Suprapubic skin (tissue), 4 donors: ENCODE measurements around the gene NCOA4. TPM values are rescaled to one million over a fixed set of nuclear protein-coding genes. Genes with fewer than 3 reads are reported as not detected.
"Not testable (repeated sequence)": the region's sequence is repeated elsewhere in the genome, so short reads cannot be mapped to it uniquely, and the experiment has no call there.

Source experiments
- DNase-seq, 2 donors: peaks; one replicate each; pipeline ENCODE4 v3.0.0-alpha.2; 2019; ENCODE audit warnings: low spot score in 2 of 2
- H3K27ac ChIP-seq: fragments of 200-600 bp; sonication (generic); one replicate; pipeline ENCODE4 v1.5.1; 2019
- H3K27me3 ChIP-seq: fragments of 200-600 bp; sonication (generic); one replicate; pipeline ENCODE4 v1.5.1; 2019
- H3K36me3 ChIP-seq: fragments of 200-600 bp; sonication (generic); one replicate; pipeline ENCODE4 v1.5.1; 2019
- H3K4me1 ChIP-seq: fragments of 200-600 bp; sonication (generic); one replicate; pipeline ENCODE4 v1.5.1; 2019
- H3K4me3 ChIP-seq: fragments of 200-600 bp; sonication (generic); one replicate; pipeline ENCODE4 v1.5.1; 2019; ENCODE audit warnings: mild to moderate bottlenecking
- H3K9me3 ChIP-seq: fragments of 200-600 bp; sonication (generic); one replicate; pipeline ENCODE4 v1.5.1; 2019
- CTCF ChIP-seq, 2 donors: fragments of 200-600 bp in 1 of 2; fragments of 450-650 bp in 1 of 2; sonication (generic) in 1 of 2; IDR thresholded peaks; one replicate each; pipeline ENCODE4 v1.5.1; 2016 to 2019; ENCODE audit warnings: antibody characterized with exemption in 2 of 2, mild to moderate bottlenecking in 1 of 2, moderate library complexity in 1 of 2
- EP300 ChIP-seq: sonication (generic); formaldehyde crosslinking; IDR thresholded peaks from one replicate; pipeline ENCODE4 v1.6.1; 2017; ENCODE audit warnings: antibody characterized with exemption
- POLR2A ChIP-seq, 2 donors: fragments of 450-650 bp; IDR thresholded peaks; one replicate each; pipeline ENCODE4 v1.6.1; 2017; ENCODE audit warnings: antibody characterized with exemption in 2 of 2, mild to moderate bottlenecking in 2 of 2, moderate library complexity in 2 of 2
- POLR2AphosphoS5 ChIP-seq, 3 donors: sonication (generic); formaldehyde crosslinking; IDR thresholded peaks; one replicate each; pipeline ENCODE4 v1.6.1; 2017; ENCODE audit warnings: antibody characterized with exemption in 3 of 3
- WGBS: methylation state at CpG from one replicate; pipeline ENCODE4 v1.1.5; 2018; 5-methylcytosine and 5-hydroxymethylcytosine counted together
- total RNA-seq, 4 donors: library from RNA; depleted of rRNA; stranded (reverse); fragments of >200 nt; gene quantifications; one replicate each; pipeline ENCODE4 v1.1.0, GENCODE V29; 2016

The NCOA4 gene
- total RNA-seq, 4 donors from 2014 or later: 117 to 170 (median 151) TPM

GRCh38 chr10:46068905-46069304 is 38.5 kb upstream of the NCOA4 start:
- H3K4me1 ChIP-seq: no peaks in the 10 kb centered on the region
- 68% methylated on average over 2 of the region's 2 CpGs for WGBS
- no peak overlapping the region for H3K27ac ChIP-seq
- H3K4me3 ChIP-seq: no peak overlapping the region
- no peak for DNase-seq
- no peaks in the 10 kb centered on the region for H3K36me3 ChIP-seq
- no peaks in the 10 kb centered on the region for H3K27me3 ChIP-seq
- TF ChIP-seq POLR2A (IDR thresholded peaks at IDR 0.05) (no peak), EP300 (no peak), POLR2AphosphoS5 (IDR thresholded peaks at IDR 0.05) (no peak), CTCF (IDR thresholded peaks at IDR 0.05) (no peak)
- H3K9me3 ChIP-seq: no peaks in the 10 kb centered on the region

DNA sequence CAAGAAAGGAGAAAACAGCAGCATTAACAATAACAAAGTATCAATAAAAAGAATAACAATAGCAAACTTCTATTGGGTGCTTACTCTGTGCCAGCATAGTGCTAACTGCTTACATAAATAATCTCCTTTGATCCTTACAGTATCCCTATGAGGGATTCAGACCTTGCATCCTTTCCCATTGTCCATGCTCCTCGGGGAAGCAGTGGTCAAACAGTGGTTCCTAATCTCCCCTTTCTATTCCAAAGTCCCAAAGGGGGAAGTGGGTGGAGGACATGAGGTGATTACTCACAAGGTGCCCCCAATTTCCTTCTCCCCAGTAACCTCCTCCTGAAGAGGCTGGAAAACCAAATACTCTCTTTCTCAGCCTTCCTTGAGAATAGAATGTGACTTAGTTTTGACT is 37.7 kb upstream of the NCOA4 start:
- Histone ChIP-seq H3K36me3 (no peaks in the 10 kb centered on the region), H3K27ac (no peak overlapping the region), H3K4me3 (no peak overlapping the region), H3K9me3 (no peaks in the 10 kb centered on the region), H3K4me1 (no peaks in the 10 kb centered on the region), H3K27me3 (no peaks in the 10 kb centered on the region)
- TF ChIP-seq POLR2AphosphoS5 (IDR thresholded peaks at IDR 0.05): no peak
- no peak for TF ChIP-seq EP300
- TF ChIP-seq POLR2A (IDR thresholded peaks at IDR 0.05): no peak
- no peak for TF ChIP-seq CTCF (IDR thresholded peaks at IDR 0.05)
- 83% methylated on average over 1 of the region's 1 CpG for WGBS
- DNase-seq: no peak

- H3K36me3 ChIP-seq: no peaks in the 10 kb centered on the region
- no peak overlapping the region for H3K4me3 ChIP-seq
- no peaks in the 10 kb centered on the region for H3K4me1 ChIP-seq
- no peak for DNase-seq
- TF ChIP-seq POLR2A (IDR thresholded peaks at IDR 0.05) (no peak), CTCF (IDR thresholded peaks at IDR 0.05) (no peak), POLR2AphosphoS5 (IDR thresholded peaks at IDR 0.05) (no peak), EP300 (no peak)
- H3K9me3 ChIP-seq: no peaks in the 10 kb centered on the region
- H3K27me3 ChIP-seq: no peaks in the 10 kb centered on the region
- H3K27ac ChIP-seq: no peak overlapping the region
- WGBS: 79% methylated on average over 1 of the region's 1 CpG
Measured at GRCh38 chr10:46064269-46064817, 33.9 kb upstream of the NCOA4 start.

DNA sequence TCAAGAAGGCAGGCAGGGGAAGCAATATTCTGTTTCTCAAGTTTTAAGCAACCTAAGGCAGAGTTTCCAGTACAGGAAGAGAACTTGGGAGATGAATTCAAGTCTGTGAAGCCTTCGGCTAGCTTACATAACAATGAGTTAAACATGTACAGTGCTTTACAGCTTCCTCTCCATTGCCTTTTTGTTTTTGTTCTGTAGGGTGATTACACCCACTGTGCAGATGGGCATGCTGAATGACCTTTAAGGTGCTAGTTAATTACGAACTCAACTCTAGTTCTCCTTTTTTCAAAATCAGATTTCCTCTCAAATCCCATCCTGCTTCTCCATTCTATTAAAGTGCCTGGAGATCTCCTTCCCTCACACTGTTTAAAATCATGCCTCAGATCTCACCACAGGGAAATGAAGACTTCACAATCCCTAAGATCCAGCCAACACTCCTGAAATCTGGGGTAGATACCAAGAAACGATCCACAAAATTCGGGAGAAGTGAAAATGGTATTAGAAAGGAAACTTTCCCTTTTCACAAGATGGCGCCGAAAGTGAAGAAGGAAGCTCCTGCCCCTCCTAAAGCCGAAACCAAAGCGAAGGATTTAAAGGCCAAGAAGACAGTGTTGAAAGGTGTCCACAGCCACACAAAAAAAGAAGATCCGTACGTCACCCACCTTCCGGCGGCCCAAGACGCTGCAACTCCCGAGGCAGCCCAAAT is 32.5 kb upstream of the NCOA4 start:
- Histone ChIP-seq H3K27me3 (no peaks in the 10 kb centered on the region), H3K4me3 (no peak overlapping the region), H3K36me3 (no peaks in the 10 kb centered on the region), H3K4me1 (no peaks in the 10 kb centered on the region), H3K27ac (no peak overlapping the region), H3K9me3 (no peaks in the 10 kb centered on the region)
- no peak for TF ChIP-seq EP300
- no peak for TF ChIP-seq POLR2AphosphoS5 (IDR thresholded peaks at IDR 0.05)
- no peak for TF ChIP-seq POLR2A (IDR thresholded peaks at IDR 0.05)
- no peak for TF ChIP-seq CTCF (IDR thresholded peaks at IDR 0.05)
- WGBS: 77% methylated on average over 14 of the region's 14 CpGs
- no peak for DNase-seq

DNA sequence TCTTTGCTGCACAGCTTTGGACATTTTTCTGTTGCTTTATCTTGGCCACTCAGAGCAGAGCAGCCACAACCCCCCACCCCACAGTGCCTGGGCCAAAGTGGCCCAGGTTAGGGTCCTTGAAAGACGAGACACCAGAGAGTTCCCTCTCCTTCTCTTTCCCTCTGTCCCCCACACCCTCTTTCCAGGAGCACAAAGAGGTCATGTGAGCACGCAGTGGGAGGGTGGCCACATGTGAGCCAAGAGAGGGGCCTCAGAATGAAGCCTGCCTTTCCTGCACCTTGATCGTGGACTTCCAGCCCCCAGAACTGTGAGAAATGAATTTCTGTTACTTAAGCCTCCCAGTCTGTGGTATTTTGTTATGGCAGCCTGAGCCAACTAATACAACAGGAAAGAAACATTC is 30.3 kb upstream of the NCOA4 start:
- 73% methylated on average over 3 of the region's 3 CpGs for WGBS
- TF ChIP-seq POLR2A (IDR thresholded peaks at IDR 0.05) (no peak), EP300 (no peak), CTCF (IDR thresholded peaks at IDR 0.05) (no peak), POLR2AphosphoS5 (IDR thresholded peaks at IDR 0.05) (no peak)
- H3K27ac ChIP-seq: no peak overlapping the region
- DNase-seq: no peak
- H3K4me1 ChIP-seq: no peaks in the 10 kb centered on the region
- no peak overlapping the region for H3K4me3 ChIP-seq
- no peaks in the 10 kb centered on the region for H3K27me3 ChIP-seq
- H3K9me3 ChIP-seq: no peaks in the 10 kb centered on the region
- H3K36me3 ChIP-seq: no peaks in the 10 kb centered on the region

DNA sequence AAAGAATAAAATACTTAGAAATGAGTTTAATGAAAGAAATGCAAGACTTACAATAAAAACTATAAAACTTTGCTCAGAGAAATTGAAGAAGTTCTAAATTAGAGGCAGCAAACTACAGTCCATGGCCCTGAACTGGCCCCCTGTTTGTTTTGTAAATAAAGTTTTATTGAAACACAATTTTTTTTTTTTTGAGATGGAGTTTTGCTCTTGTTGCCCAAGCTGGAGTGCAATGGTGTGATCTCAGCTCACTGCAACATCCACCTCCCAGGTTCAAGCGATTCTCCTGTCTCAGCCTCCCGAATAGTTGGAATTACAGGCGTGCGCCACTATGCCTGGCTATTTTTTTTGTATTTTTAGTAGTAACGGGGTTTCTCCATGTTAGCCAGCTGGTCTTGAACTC is 27.5 kb upstream of the NCOA4 start:
- H3K27ac ChIP-seq, H3K36me3 ChIP-seq, H3K4me3 ChIP-seq, H3K27me3 ChIP-seq, DNase-seq, H3K9me3 ChIP-seq, H3K4me1 ChIP-seq: not testable (repeated sequence)
- WGBS: 99% methylated on average over 5 of the region's 5 CpGs
